LNCAP (cell line): ENCODE data around the gene A3GALT2.

Source experiments
- TF ChIP-seq, protein P1 (sequence below): fragments of 450-650 bp; IDR thresholded peaks from 2 replicates; pipeline ENCODE4 v1.5.1; 2017; ENCODE audit warnings: mild to moderate bottlenecking

A3GALT2 gene

DNA sequence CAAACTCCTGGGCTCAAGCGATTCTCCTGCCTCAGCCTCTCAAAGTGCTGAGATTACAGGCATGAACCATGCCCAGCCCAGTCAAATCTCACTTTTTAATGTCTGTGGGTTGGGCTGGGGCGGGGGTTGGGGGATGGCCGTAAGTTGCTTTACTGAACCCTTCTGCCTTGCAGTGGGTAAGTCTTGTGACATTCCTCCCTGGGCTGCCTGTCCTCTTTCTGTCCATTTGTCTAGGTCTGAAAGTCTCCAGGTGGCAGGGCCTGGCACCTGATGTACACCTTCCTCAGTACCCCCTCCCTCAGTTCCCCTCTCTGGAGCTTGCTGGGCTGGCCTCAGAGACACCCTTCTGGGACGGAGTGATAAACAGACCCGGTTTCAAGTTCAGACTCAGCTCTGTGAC is 51.3 kb downstream of the A3GALT2 start:
- TF ChIP-seq, protein P1, sequence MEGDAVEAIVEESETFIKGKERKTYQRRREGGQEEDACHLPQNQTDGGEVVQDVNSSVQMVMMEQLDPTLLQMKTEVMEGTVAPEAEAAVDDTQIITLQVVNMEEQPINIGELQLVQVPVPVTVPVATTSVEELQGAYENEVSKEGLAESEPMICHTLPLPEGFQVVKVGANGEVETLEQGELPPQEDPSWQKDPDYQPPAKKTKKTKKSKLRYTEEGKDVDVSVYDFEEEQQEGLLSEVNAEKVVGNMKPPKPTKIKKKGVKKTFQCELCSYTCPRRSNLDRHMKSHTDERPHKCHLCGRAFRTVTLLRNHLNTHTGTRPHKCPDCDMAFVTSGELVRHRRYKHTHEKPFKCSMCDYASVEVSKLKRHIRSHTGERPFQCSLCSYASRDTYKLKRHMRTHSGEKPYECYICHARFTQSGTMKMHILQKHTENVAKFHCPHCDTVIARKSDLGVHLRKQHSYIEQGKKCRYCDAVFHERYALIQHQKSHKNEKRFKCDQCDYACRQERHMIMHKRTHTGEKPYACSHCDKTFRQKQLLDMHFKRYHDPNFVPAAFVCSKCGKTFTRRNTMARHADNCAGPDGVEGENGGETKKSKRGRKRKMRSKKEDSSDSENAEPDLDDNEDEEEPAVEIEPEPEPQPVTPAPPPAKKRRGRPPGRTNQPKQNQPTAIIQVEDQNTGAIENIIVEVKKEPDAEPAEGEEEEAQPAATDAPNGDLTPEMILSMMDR: no peak

DNA sequence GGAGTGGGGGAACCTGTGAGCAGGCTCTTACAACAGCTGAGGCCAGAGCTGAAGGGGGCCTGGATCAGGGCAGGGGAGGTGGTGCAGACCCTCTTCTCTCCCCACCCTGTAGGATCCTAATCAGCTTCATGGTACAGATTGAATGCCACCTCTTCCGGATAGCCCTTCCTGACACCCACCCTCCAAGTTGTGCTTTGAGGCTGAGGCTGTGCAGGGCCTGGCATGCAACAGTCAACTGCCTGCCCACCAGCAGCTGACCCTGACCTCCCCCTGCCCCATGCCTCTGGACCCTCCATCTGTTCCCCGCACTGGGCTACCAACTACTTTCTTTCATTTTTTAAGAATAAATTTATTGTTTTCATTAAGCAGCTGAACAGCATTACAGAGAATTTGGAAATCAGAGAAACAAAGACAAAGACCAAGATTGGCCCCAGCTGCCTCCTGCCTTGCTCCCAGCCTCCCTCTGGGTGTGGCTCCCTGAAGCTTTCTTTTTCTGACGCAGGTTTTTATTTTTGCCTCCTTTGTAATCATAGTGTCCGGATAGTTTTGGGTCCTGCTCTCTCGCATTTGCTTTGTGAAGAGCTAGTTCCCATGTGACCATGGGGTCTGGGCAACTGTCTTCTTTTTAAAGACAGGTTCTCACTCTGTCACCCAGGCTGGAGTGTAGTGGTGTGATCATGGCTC is 51.8 kb downstream of the A3GALT2 start:
- TF ChIP-seq, protein P1: no peak

DNA sequence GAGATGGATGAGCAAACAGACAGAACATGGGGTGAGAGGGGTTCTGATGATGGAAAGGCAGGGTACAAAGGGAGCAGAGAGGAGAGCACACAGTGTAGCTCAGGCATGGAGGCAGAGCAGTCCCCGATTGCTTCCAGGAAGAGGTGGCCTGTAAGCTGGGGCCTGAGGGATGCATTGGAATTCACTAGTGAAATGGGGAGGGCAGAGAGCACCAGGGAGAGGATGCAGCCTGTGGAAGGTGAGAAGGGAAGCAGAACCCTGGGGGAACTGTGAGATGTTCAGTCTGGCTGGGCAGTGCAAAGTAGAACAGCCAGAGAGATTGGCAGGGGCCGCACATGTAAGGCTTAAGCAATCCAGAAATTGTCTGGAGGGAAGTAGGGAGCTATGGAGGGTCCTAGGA is 52.4 kb downstream of the A3GALT2 start:
- TF ChIP-seq, protein P1: no peak

DNA sequence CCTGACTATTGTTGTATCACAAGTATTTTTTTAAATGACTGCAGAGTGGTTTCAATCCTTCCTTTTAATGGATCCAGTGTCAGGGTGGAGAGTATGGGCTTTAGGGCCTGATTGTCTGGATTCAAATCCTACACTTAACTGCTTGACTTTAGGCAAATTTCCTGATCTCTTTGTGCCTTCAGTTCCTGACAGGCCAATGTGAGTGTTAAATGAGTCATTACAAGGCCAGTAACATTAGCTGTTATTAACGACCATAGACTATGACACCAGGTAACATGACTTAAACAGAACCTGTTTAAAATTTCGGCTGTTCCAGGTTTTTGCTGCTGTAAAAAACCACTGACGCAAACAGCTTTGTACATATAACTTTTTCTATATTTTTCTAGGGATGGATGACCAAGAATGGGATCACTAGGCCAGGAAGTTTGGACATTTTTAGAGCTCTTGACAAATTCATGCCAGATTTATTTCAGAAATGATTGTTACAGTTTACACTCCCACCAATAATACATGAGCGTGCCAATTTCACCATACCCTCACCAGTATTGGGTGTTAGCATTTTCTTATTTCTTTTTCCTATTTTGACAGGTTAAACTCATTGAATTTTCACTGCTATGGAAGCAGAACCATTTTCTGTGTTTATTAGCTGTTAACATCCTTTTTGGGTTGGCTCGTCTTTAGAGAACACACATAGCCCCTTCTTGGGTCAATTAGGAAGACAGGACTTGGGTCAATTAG is 53.3 kb downstream of the A3GALT2 start:
- TF ChIP-seq, protein P1: no peak

DNA sequence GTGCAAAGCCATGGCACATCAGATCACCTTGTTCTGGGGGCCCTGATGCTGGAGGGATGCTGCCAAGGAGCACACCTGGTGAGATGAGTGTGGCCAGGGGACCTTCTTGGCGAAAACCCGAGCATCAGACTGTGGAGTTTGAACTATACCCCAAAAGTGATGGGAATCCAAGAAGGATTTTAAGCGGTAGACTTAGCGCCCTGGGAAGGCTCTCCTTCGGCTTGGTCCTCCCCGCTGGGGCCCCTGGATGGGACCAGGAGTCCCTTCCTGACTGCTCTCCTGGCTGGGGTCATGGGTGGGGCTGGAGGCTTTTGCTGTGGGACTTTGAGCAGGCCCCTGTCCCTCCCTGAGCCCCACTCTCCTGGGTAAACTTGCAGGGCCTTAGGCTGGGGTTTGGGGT is 54.1 kb downstream of the A3GALT2 start:
- TF ChIP-seq, protein P1: no peak

DNA sequence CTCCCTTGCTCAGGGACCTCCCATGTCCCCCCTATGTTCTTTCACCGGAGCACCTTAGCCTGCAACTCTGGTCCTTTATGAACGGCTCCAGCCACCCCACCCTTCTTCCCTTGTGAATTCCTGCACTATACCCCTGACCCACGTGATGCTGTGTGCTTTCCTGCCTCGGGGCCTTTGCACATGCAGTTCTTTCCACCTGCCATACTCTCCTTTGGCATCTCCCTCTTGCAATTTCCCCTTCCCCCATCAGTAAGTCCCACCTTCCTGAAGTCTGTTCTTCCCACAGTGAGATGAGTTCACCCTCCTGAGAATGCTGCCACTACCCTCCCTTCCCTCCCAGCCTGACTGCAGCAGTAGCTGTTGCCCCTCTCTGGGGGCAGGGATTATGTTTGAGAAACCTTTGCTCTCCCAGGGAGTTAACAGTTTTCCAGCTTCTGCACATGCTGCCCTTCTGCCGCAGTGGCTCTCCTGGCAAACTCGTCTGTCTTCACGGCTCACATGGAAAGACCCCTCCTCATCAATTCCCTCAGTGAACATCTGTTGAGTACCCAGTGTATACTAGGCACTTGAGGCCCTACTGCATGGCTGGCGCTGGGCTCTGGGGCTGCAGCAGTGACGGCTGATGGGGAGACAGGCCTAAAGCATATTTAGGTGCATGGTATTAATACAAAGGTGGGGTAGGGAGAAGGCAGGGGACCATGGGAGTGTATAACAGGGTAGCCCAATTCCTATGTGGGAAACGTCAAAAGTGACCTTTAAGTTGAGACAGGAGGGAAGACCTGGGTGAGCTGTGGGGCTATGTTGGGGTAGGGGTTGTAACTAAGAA is 54.9 kb downstream of the A3GALT2 start:
- TF ChIP-seq, protein P1: no peak

DNA sequence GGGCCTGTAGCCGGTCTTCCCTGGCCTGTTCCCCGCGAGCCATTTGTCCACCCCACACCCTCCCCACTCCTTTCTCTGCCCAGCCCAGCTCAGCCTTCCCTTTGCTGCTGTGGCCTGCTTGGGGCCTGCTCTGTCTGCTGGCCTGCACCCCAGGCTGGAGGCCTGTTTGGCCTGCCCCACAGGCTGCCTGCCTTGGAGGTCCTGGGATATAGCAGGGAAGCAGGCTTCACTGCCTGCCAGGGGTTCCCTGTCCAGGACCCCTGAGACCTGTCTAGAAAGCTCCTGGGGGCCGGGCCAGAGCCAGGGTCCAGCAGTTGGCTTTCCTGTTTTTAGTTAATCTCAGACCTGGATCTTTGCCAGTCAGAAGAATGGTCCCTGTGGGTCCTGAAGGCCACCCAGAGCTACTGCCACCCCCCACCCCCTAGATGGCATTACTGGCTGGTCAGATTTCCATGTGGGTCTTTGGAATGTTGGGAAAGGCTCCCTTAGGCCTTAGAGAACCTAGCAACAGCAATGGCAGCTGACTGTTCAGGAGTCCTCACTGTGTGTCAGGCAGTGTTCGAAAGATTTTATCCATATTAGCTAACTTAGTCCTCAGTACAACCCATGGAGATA is 56.9 kb downstream of the A3GALT2 start:
- TF ChIP-seq, protein P1: no peak
